Osteoblast (primary cell): ENCODE results near the gene RET. TPM values are rescaled to one million over a fixed set of nuclear protein-coding genes. Genes with fewer than 3 reads are reported as not detected.
"Not testable (repeated sequence)": the region's sequence is repeated elsewhere in the genome, so short reads cannot be mapped to it uniquely, and the experiment has no call there.

Experiments
- DNase-seq: peaks from one replicate; pipeline ENCODE4 v3.0.0; 2011; ENCODE audit warnings: low spot score, mixed read lengths; ENCODE audit not compliant: insufficient read length; ENCODE audit errors: missing footprints
- H2AFZ ChIP-seq: 2 replicates; pipeline ENCODE4 v1.6.0; 2011; ENCODE audit warnings: mild to moderate bottlenecking, low read length
- H3K27ac ChIP-seq: 2 replicates; pipeline ENCODE4 v1.5.1; 2011; ENCODE audit warnings: mild to moderate bottlenecking, low read depth, low read length, moderate library complexity
- H3K27me3 ChIP-seq: 2 replicates; pipeline ENCODE4 v1.6.0; 2012; ENCODE audit warnings: mild to moderate bottlenecking, control low read depth, inconsistent platforms, low read length, moderate library complexity; ENCODE audit not compliant: insufficient read depth
- H3K36me3 ChIP-seq: 2 replicates; pipeline ENCODE4 v1.5.1; 2011; ENCODE audit warnings: mild to moderate bottlenecking, low read length, control low read depth, moderate library complexity; ENCODE audit not compliant: insufficient read depth
- H3K4me1 ChIP-seq: 2 replicates; pipeline ENCODE4 v1.5.1; 2011; ENCODE audit warnings: mild to moderate bottlenecking, low read length, control low read depth, moderate library complexity; ENCODE audit not compliant: insufficient read depth
- H3K4me2 ChIP-seq: 2 replicates; pipeline ENCODE4 v1.6.0; 2011; ENCODE audit warnings: mild to moderate bottlenecking, low read length; ENCODE audit not compliant: insufficient read depth
- H3K4me3 ChIP-seq: fragments of 200-600 bp; sonication (generic); 3 replicates; pipeline ENCODE4 v1.5.1; 2012; ENCODE audit warnings: mild to moderate bottlenecking, low read length, inconsistent platforms; ENCODE audit not compliant: insufficient read depth
- H3K79me2 ChIP-seq: 2 replicates; pipeline ENCODE4 v1.6.0; 2012; ENCODE audit warnings: mild to moderate bottlenecking, low read length, control low read depth, inconsistent platforms; ENCODE audit not compliant: insufficient read depth
- H3K9me3 ChIP-seq: 2 replicates; pipeline ENCODE4 v1.5.1; 2011; ENCODE audit warnings: low read depth, low read length, control low read depth
- H4K20me1 ChIP-seq: 2 replicates; pipeline ENCODE4 v1.6.0; 2012; ENCODE audit warnings: mild to moderate bottlenecking, low read length, control low read depth; ENCODE audit not compliant: insufficient read depth
- CTCF ChIP-seq: IDR thresholded peaks from 2 replicates; pipeline ENCODE4 v1.5.1; 2011; ENCODE audit warnings: mild to moderate bottlenecking, low read depth, low read length, moderate library complexity; ENCODE audit errors: extremely low read depth
- total RNA-seq: library from RNA; depleted of rRNA; stranded (reverse); fragments of >200 nt; gene quantifications from 2 replicates; pipeline ENCODE4 v1.2.3, GENCODE V29; 2012

The RET gene
- total RNA-seq, 1 donor: under 0.01 TPM

GRCh38 chr10:43093423-43094076, 16.7 kb downstream of the RET start:
- no peak for TF ChIP-seq CTCF
- H3K9me3 ChIP-seq: no peaks in the 10 kb centered on the region
- peak; percentile 86 for DNase-seq

GRCh38 chr10:43094085-43094484, 17.2 kb downstream of the RET start:
- H3K9me3 ChIP-seq: no peaks in the 10 kb centered on the region
- H3K4me2 ChIP-seq: no peak overlapping the region
- H4K20me1 ChIP-seq: no peaks in the 10 kb centered on the region
- no peaks in the 10 kb centered on the region for H3K79me2 ChIP-seq
- no peak overlapping the region for H2AFZ ChIP-seq
- no peak overlapping the region for H3K27ac ChIP-seq
- DNase-seq: no peak
- no peaks in the 10 kb centered on the region for H3K4me1 ChIP-seq
- H3K36me3 ChIP-seq: no peaks in the 10 kb centered on the region
- no peaks in the 10 kb centered on the region for H3K27me3 ChIP-seq
- no peak overlapping the region for H3K4me3 ChIP-seq
- no peak for TF ChIP-seq CTCF

More at GRCh38 chr10:43093423-43094076, 16.7 kb downstream of the RET start:
- no peaks in the 10 kb centered on the region for H3K4me1 ChIP-seq
- no peak overlapping the region for H3K27ac ChIP-seq
- no peaks in the 10 kb centered on the region for H3K36me3 ChIP-seq
- no peak overlapping the region for H3K4me3 ChIP-seq
- no peaks in the 10 kb centered on the region for H4K20me1 ChIP-seq
- no peaks in the 10 kb centered on the region for H3K27me3 ChIP-seq
- H2AFZ ChIP-seq: no peak overlapping the region
- H3K79me2 ChIP-seq: no peaks in the 10 kb centered on the region
- H3K4me2 ChIP-seq: no peak overlapping the region

- H3K27me3 ChIP-seq, H3K4me3 ChIP-seq, H4K20me1 ChIP-seq, H3K79me2 ChIP-seq, H3K4me2 ChIP-seq, H3K27ac ChIP-seq, H3K4me1 ChIP-seq, H2AFZ ChIP-seq, DNase-seq, H3K9me3 ChIP-seq, H3K36me3 ChIP-seq: not testable (repeated sequence)
Measured at GRCh38 chr10:43099339-43099738, 22.5 kb downstream of the RET start.

- Histone ChIP-seq H4K20me1 (no peaks in the 10 kb centered on the region), H3K36me3 (no peaks in the 10 kb centered on the region), H3K9me3 (no peaks in the 10 kb centered on the region), H3K27me3 (peaks cover 12% of the 10 kb centered on the region), H3K27ac (no peak overlapping the region), H3K79me2 (no peaks in the 10 kb centered on the region), H2AFZ (no peak overlapping the region), H3K4me2 (no peak overlapping the region), H3K4me1 (peaks cover 1% of the 10 kb centered on the region), H3K4me3 (no peak overlapping the region)
- no peak for TF ChIP-seq CTCF
- DNase-seq: no peak
Measured at GRCh38 chr10:43099928-43100327, 23.1 kb downstream of the RET start.
